Mesothelial cell of epicardium (in vitro differentiated cells): ENCODE data around the gene CAVIN2. TPM values are rescaled to one million over a fixed set of nuclear protein-coding genes. Genes with fewer than 3 reads are reported as not detected.
"Not testable (repeated sequence)": the region's sequence is repeated elsewhere in the genome, so short reads cannot be mapped to it uniquely, and the experiment has no call there.

Experiments used
- DNase-seq, 2 experiments: peaks; one replicate each; pipeline ENCODE4 v3.0.0; 2021; ENCODE audit warnings: low spot score in 2 of 2; ENCODE audit not compliant: unreplicated experiment in 2 of 2
- H3K27ac Mint-ChIP-seq: 2 replicates; pipeline ENCODE4 v1.8.0; 2021; ENCODE audit warnings: mixed read lengths
- H3K27me3 Mint-ChIP-seq: 2 replicates; pipeline ENCODE4 v1.8.0; 2021; ENCODE audit warnings: low read depth, mixed read lengths
- H3K36me3 Mint-ChIP-seq: 2 replicates; pipeline ENCODE4 v1.8.0; 2021; ENCODE audit warnings: mixed read lengths
- H3K4me1 Mint-ChIP-seq: 2 replicates; pipeline ENCODE4 v1.8.0; 2021; ENCODE audit warnings: mixed read lengths
- H3K4me3 Mint-ChIP-seq: 2 replicates; pipeline ENCODE4 v1.8.0; 2021; ENCODE audit warnings: mild to moderate bottlenecking, moderate library complexity, mixed read lengths
- H3K9me3 Mint-ChIP-seq: 2 replicates; pipeline ENCODE4 v1.8.0; 2021; ENCODE audit warnings: mixed read lengths
- total RNA-seq: library from RNA; stranded (reverse); gene quantifications from 3 replicates; pipeline ENCODE4 v1.2.1, GENCODE V29; 2021
- TF ChIP-seq, protein P1 (sequence below): fragments of 200-600 bp; sonication (generic); IDR thresholded peaks from one replicate; pipeline ENCODE4 v1.5.0; 2021; ENCODE audit warnings: antibody characterized with exemption; ENCODE audit not compliant: unreplicated experiment

CAVIN2 gene
- total RNA-seq, 1 donor from 2014 or later = 0.96 TPM

DNA sequence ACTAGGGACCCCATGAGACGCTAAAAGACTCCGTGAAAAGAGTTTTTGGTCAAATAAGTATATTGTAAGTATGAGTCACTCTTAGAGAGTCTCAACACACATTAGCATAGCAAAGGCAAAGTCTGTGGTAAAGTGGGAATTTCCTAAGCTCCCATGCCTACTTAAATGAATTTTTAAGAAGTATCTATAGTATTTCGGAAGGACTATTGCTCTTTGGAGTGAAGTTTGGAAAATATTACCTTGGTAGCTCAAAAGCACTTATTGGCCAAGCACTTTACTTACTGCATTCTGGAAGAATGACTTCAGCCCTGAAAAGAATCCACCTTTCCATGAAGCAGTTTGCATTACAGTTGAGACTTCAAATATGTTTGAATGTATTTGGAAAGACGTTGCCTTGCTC, 57.1 kb downstream of the CAVIN2 start:
- TF ChIP-seq, protein P1, sequence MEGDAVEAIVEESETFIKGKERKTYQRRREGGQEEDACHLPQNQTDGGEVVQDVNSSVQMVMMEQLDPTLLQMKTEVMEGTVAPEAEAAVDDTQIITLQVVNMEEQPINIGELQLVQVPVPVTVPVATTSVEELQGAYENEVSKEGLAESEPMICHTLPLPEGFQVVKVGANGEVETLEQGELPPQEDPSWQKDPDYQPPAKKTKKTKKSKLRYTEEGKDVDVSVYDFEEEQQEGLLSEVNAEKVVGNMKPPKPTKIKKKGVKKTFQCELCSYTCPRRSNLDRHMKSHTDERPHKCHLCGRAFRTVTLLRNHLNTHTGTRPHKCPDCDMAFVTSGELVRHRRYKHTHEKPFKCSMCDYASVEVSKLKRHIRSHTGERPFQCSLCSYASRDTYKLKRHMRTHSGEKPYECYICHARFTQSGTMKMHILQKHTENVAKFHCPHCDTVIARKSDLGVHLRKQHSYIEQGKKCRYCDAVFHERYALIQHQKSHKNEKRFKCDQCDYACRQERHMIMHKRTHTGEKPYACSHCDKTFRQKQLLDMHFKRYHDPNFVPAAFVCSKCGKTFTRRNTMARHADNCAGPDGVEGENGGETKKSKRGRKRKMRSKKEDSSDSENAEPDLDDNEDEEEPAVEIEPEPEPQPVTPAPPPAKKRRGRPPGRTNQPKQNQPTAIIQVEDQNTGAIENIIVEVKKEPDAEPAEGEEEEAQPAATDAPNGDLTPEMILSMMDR = no peak

DNA sequence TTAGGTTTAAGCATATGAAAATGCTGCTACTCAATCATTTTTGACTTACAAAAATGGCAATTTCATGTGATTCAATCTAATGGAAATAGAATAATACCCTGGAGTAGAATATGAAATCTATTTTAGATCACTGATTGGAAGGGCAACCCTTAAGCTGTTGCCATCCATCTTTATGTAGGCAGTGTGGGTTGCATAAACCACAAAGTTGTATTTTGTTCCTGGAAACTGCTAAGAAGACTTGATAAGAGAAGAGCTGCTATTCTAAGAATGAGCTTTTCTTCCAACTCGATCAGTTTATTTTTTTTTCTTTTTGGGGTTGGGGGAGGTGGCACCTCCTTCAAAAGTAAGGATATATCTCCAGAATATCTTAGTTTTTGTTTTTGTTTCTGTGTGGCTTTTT, 60.2 kb downstream of the CAVIN2 start:
- Mint-ChIP-seq H3K4me3 (no peak overlapping the region), H3K27ac (no peak overlapping the region), H3K36me3 (no peaks in the 10 kb centered on the region), H3K4me1 (peaks cover 21% of the 10 kb centered on the region), H3K9me3 (no peaks in the 10 kb centered on the region), H3K27me3 (peaks cover 4% of the 10 kb centered on the region)
- DNase-seq = no peak
- TF ChIP-seq, protein P1 = no peak

More for the DNA sequence above, 57.1 kb downstream of the CAVIN2 start:
- DNase-seq = no peak
- Mint-ChIP-seq H3K9me3 (peaks cover 9% of the 10 kb centered on the region), H3K27me3 (peaks cover 6% of the 10 kb centered on the region), H3K4me3 (no peak overlapping the region), H3K36me3 (no peaks in the 10 kb centered on the region), H3K4me1 (peaks cover 29% of the 10 kb centered on the region), H3K27ac (no peak overlapping the region)

DNA sequence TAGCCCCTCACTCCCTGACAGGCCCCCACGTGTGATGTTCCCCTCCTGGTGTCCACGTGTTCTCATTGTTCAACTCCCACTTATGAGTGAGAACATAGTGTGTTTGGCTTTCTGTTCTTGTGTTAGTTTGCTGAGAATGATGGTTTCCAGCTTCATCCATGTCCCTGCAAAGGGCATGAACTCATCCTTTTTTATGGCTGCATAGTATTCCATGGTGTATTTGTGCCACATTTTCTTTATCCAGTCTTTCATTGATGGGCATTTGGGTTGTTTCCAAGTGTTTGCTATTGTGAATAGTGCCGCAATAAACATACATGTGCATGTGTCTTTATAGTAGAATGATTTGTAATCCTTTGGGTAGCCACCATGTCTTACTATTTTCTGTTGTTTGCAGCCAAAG, 61.2 kb downstream of the CAVIN2 start:
- DNase-seq, H3K27ac Mint-ChIP-seq, H3K4me3 Mint-ChIP-seq, H3K9me3 Mint-ChIP-seq, H3K27me3 Mint-ChIP-seq, H3K36me3 Mint-ChIP-seq: not testable (repeated sequence)
- peaks cover 13% of the 10 kb centered on the region for H3K4me1 Mint-ChIP-seq

Other genes starting within 250 kb of the CAVIN2 start
- 13.5 to 15.6 TPM (median 15.4 TPM) in 3 replicates for gene NABP1, start 169.0 kb downstream of the CAVIN2 start, total RNA-seq